Measurements from ENCODE around the gene ST3GAL4.
"Not testable (repeated sequence)": the region's sequence is repeated elsewhere in the genome, so short reads cannot be mapped to it uniquely, and the experiment has no call there.

DNA sequence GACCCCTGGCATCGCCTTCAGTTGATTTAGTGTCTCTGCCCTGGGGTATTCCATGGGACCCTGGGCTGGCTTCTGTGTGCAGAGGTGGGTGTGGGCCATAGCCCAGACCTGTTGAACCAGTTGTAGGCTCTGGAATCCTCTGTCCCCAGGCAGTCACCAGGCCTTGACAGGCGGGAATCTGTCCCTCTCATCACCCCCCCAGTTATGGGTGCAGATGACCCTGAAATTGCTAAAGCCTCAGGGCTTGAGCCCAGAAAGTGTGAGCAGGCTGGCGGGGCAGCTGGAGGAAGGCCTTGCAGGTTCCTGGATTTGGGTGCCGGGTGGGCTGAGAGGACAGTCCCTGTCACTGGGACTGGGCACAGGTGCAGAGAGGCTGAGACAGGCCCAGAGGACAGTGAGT is 27.2 kb downstream of the ST3GAL4 start:
- not testable (repeated sequence) for TF ChIP-seq CBX8 (IDR thresholded peaks at IDR 0.05); PHF8 (IDR thresholded peaks at IDR 0.05; ENCODE audit: borderline replicate concordance, low read depth); SMC3 (IDR thresholded peaks at IDR 0.05); KDM5A (IDR thresholded peaks at IDR 0.05)
- TF ChIP-seq, protein P1, sequence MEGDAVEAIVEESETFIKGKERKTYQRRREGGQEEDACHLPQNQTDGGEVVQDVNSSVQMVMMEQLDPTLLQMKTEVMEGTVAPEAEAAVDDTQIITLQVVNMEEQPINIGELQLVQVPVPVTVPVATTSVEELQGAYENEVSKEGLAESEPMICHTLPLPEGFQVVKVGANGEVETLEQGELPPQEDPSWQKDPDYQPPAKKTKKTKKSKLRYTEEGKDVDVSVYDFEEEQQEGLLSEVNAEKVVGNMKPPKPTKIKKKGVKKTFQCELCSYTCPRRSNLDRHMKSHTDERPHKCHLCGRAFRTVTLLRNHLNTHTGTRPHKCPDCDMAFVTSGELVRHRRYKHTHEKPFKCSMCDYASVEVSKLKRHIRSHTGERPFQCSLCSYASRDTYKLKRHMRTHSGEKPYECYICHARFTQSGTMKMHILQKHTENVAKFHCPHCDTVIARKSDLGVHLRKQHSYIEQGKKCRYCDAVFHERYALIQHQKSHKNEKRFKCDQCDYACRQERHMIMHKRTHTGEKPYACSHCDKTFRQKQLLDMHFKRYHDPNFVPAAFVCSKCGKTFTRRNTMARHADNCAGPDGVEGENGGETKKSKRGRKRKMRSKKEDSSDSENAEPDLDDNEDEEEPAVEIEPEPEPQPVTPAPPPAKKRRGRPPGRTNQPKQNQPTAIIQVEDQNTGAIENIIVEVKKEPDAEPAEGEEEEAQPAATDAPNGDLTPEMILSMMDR (IDR thresholded peaks at IDR 0.05) = not testable (repeated sequence)

All from A549 (cell line).